HEK293T (cell line): Measurements from ENCODE around the gene CCNE1.

Experiments used
- CTCF ChIA-PET: fragments of 350-600 bp; formaldehyde crosslinking; extraction: SDS; loops from one replicate; lab custom pipeline; 2021; ENCODE audit warnings: antibody characterized with exemption, inconsistent platforms; lab: Yijun Ruan, JAX
- POLR2A ChIA-PET: fragments of 350-600 bp; formaldehyde crosslinking; extraction: SDS; loops from one replicate; lab custom pipeline; 2020; ENCODE audit warnings: antibody characterized with exemption, inconsistent platforms; lab: Yijun Ruan, JAX
- DNase-seq: peaks from one replicate; pipeline ENCODE4 v3.0.0; 2012; ENCODE audit warnings: mixed read lengths; ENCODE audit errors: extremely low spot score
- ARNT ChIP-seq: fragments of 450-650 bp; IDR thresholded peaks from 2 replicates; pipeline ENCODE4 v1.6.1; 2017; ENCODE audit warnings: mild to moderate bottlenecking
- BHLHE40 ChIP-seq: fragments of 450-650 bp; IDR thresholded peaks from 2 replicates; pipeline ENCODE4 v1.6.1; 2016; ENCODE audit warnings: mild to moderate bottlenecking, moderate library complexity, borderline replicate concordance
- CTBP1 ChIP-seq: fragments of 450-650 bp; IDR thresholded peaks from 2 replicates; pipeline ENCODE4 v1.6.1; 2016; ENCODE audit warnings: borderline replicate concordance
- ELF4 ChIP-seq: fragments of 450-650 bp; IDR thresholded peaks from 2 replicates; pipeline ENCODE4 v1.6.1; 2017; ENCODE audit warnings: antibody characterized with exemption
- FOXA1 ChIP-seq: fragments of 450-650 bp; IDR thresholded peaks from 2 replicates; pipeline ENCODE4 v1.6.1; 2016; ENCODE audit warnings: mild to moderate bottlenecking
- FOXK2 ChIP-seq: fragments of 450-650 bp; IDR thresholded peaks from 2 replicates; pipeline ENCODE4 v1.6.1; 2016; ENCODE audit warnings: mild to moderate bottlenecking
- FOXM1 ChIP-seq: fragments of 450-650 bp; IDR thresholded peaks from 2 replicates; pipeline ENCODE4 v1.6.1; 2017; ENCODE audit warnings: mild to moderate bottlenecking, borderline replicate concordance
- HDGF ChIP-seq: fragments of 450-650 bp; IDR thresholded peaks from 2 replicates; pipeline ENCODE4 v1.6.1; 2017; ENCODE audit warnings: antibody characterized with exemption, borderline replicate concordance
- L3MBTL2 ChIP-seq: fragments of 450-650 bp; conservative IDR thresholded peaks from 2 replicates; pipeline ENCODE4 v1.6.1; 2016; ENCODE audit warnings: mild to moderate bottlenecking
- LEF1 ChIP-seq: fragments of 450-650 bp; IDR thresholded peaks from 2 replicates; pipeline ENCODE4 v1.6.1; 2017; ENCODE audit warnings: mild to moderate bottlenecking, borderline replicate concordance
- NFRKB ChIP-seq: fragments of 450-650 bp; IDR thresholded peaks from 2 replicates; pipeline ENCODE4 v1.6.1; 2016; ENCODE audit warnings: mild to moderate bottlenecking, moderate library complexity
- PKNOX1 ChIP-seq: fragments of 450-650 bp; IDR thresholded peaks from 2 replicates; pipeline ENCODE4 v1.6.1; 2016
- SP1 ChIP-seq: fragments of 450-650 bp; IDR thresholded peaks from 2 replicates; pipeline ENCODE4 v1.6.1; 2017
- SUZ12 ChIP-seq: fragments of 450-650 bp; IDR thresholded peaks from 2 replicates; pipeline ENCODE4 v1.6.1; 2016; ENCODE audit warnings: mild to moderate bottlenecking
- TARDBP ChIP-seq: fragments of 450-650 bp; IDR thresholded peaks from 2 replicates; pipeline ENCODE4 v1.6.1; 2016
- ZNF384 ChIP-seq: fragments of 450-650 bp; IDR thresholded peaks from 2 replicates; pipeline ENCODE4 v1.6.1; 2016

The CCNE1 gene

GRCh38 chr19:29810504-29810871, 1.3 kb upstream of the CCNE1 start:
- CTCF ChIA-PET = no interaction called here
- POLR2A ChIA-PET = no interaction called here
- no peak for TF ChIP-seq ELF4
- TF ChIP-seq BHLHE40 = no peak
- no peak for TF ChIP-seq ARNT
- TF ChIP-seq FOXM1 = no peak
- TF ChIP-seq SP1 = no peak
- no peak for TF ChIP-seq NFRKB
- TF ChIP-seq ZNF384 = no peak
- no peak for TF ChIP-seq CTBP1
- TF ChIP-seq L3MBTL2 = no peak
- no peak for TF ChIP-seq FOXA1
- TF ChIP-seq TARDBP = no peak
- TF ChIP-seq PKNOX1 = no peak
- TF ChIP-seq FOXK2 = no peak
- TF ChIP-seq HDGF = no peak
- no peak for TF ChIP-seq SUZ12
- TF ChIP-seq LEF1 = no peak
- DNase-seq = no peak

- CTCF ChIA-PET = no interaction called here
Measured at GRCh38 chr19:29812080-29812880, 489 bp downstream of the CCNE1 start.

GRCh38 chr19:29812881-29813275, 1.1 kb downstream of the CCNE1 start:
- ChIA-PET CTCF (interaction anchor here (0.5 kb wide), 1 partner anchor 33 kb away, joined by 3 read pairs; no protein-coding TSS in a partner anchor), POLR2A (no interaction called here)
- no peak for DNase-seq
- TF ChIP-seq FOXA1 (no peak), LEF1 (no peak), ARNT (no peak), ZNF384 (no peak), BHLHE40 (no peak), HDGF (no peak), CTBP1 (no peak), SP1 (no peak)

More at GRCh38 chr19:29812080-29812880, 489 bp downstream of the CCNE1 start:
- POLR2A ChIA-PET = no interaction called here
- no peak for TF ChIP-seq ARNT
- TF ChIP-seq ZNF384 = no peak
- no peak for TF ChIP-seq LEF1
- no peak for TF ChIP-seq NFRKB
- TF ChIP-seq FOXA1 = no peak
- no peak for DNase-seq

- CTCF ChIA-PET = interaction anchor here (0.5 to 1.0 kb wide), 2 partner anchors 32 to 44 kb away, joined by 3 to 4 read pairs; no protein-coding TSS in a partner anchor
- no peak for DNase-seq
- POLR2A ChIA-PET = interaction anchor here (0.7 kb wide), 1 partner anchor 31 kb away, joined by 3 read pairs; no protein-coding TSS in a partner anchor
- TF ChIP-seq ARNT = no peak
Measured at GRCh38 chr19:29813642-29814041, 1.9 kb downstream of the CCNE1 start.

- ChIA-PET POLR2A (no interaction called here), CTCF (no interaction called here)
- no peak for DNase-seq
- TF ChIP-seq FOXM1 = no peak
- TF ChIP-seq FOXA1 = no peak
- no peak for TF ChIP-seq FOXK2
- TF ChIP-seq NFRKB = no peak
- no peak for TF ChIP-seq L3MBTL2
- no peak for TF ChIP-seq ELF4
- TF ChIP-seq SUZ12 = no peak
- no peak for TF ChIP-seq PKNOX1
- TF ChIP-seq SP1 = no peak
- TF ChIP-seq HDGF = no peak
- no peak for TF ChIP-seq BHLHE40
- no peak for TF ChIP-seq ZNF384
Measured at GRCh38 chr19:29815231-29815630, 3.4 kb downstream of the CCNE1 start.

- TF ChIP-seq FOXK2 (no peak), SUZ12 (no peak), NFRKB (no peak), ZNF384 (no peak), HDGF (no peak), FOXM1 (no peak), FOXA1 (no peak), SP1 (no peak), TARDBP (no peak), ELF4 (no peak), L3MBTL2 (no peak), ARNT (no peak), LEF1 (no peak)
- CTCF ChIA-PET = no interaction called here
- no peak for DNase-seq
- POLR2A ChIA-PET = no interaction called here
Measured at GRCh38 chr19:29817316-29817715, 5.5 kb downstream of the CCNE1 start.

- no peak for TF ChIP-seq CTBP1
- TF ChIP-seq FOXK2 = no peak
- no peak for TF ChIP-seq SP1
- TF ChIP-seq SUZ12 = no peak
- no peak for TF ChIP-seq FOXA1
- TF ChIP-seq FOXM1 = no peak
- CTCF ChIA-PET = no interaction called here
- no peak for DNase-seq
- POLR2A ChIA-PET = no interaction called here
Measured at GRCh38 chr19:29819300-29819699, 7.5 kb downstream of the CCNE1 start.
